ENCODE results near the gene IL20RB.

GRCh38 chr3:136928240-136928639, 29.5 kb upstream of the IL20RB start:
- TF ChIP-seq, protein P1, sequence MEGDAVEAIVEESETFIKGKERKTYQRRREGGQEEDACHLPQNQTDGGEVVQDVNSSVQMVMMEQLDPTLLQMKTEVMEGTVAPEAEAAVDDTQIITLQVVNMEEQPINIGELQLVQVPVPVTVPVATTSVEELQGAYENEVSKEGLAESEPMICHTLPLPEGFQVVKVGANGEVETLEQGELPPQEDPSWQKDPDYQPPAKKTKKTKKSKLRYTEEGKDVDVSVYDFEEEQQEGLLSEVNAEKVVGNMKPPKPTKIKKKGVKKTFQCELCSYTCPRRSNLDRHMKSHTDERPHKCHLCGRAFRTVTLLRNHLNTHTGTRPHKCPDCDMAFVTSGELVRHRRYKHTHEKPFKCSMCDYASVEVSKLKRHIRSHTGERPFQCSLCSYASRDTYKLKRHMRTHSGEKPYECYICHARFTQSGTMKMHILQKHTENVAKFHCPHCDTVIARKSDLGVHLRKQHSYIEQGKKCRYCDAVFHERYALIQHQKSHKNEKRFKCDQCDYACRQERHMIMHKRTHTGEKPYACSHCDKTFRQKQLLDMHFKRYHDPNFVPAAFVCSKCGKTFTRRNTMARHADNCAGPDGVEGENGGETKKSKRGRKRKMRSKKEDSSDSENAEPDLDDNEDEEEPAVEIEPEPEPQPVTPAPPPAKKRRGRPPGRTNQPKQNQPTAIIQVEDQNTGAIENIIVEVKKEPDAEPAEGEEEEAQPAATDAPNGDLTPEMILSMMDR (conservative IDR thresholded peaks at IDR 0.05; ENCODE audit: low read depth, low read length) = no peak
- TF ChIP-seq EZH2 (IDR thresholded peaks at IDR 0.05; ENCODE audit: borderline replicate concordance, low read depth, low read length, poor library complexity, severe bottlenecking) = no peak

Measured in A673 (cell line).